CD14-positive monocyte (primary cell): ENCODE results near the gene C4B. TPM values are rescaled to one million over a fixed set of nuclear protein-coding genes. Genes with fewer than 3 reads are reported as not detected.

Source experiments
- DNase-seq, 3 donors: peaks; one replicate each; pipeline ENCODE4 v3.0.0-alpha.2; 2011 to 2022
- H2AFZ ChIP-seq: 2 replicates; pipeline ENCODE4 v1.6.0; 2012; ENCODE audit warnings: mild to moderate bottlenecking, low read depth, low read length, inconsistent platforms; ENCODE audit not compliant: insufficient read depth, poor library complexity, severe bottlenecking
- H3K27ac ChIP-seq, 2 donors: 1 replicate in 1 of 2; 2 replicates in 1 of 2; pipeline ENCODE4 v1.5.1; 2012 to 2013; ENCODE audit warnings: low read length in 2 of 2, control low read depth in 1 of 2, inconsistent platforms in 1 of 2, low read depth in 1 of 2, mild to moderate bottlenecking in 1 of 2
- H3K27me3 ChIP-seq, 2 donors: one replicate each; pipeline versions ENCODE4 v1.6.0 to v1.6.1; 2011 to 2013; ENCODE audit warnings: low read length in 2 of 2; ENCODE audit not compliant: control insufficient read depth in 2 of 2, insufficient read depth in 2 of 2
- H3K36me3 ChIP-seq, 2 donors: replicated peaks in 1 of 2; 1 replicate in 1 of 2; 2 replicates in 1 of 2; pipeline versions ENCODE4 v1.5.1 to v1.6.1; 2012 to 2013; ENCODE audit warnings: low read length in 2 of 2, control low read depth in 1 of 2, inconsistent platforms in 1 of 2, mild to moderate bottlenecking in 1 of 2; ENCODE audit not compliant: insufficient read depth in 2 of 2, control insufficient read depth in 1 of 2
- H3K4me1 ChIP-seq, 2 donors: 1 replicate in 1 of 2; 2 replicates in 1 of 2; pipeline versions ENCODE4 v1.5.1 to v1.6.1; 2012 to 2013; ENCODE audit warnings: low read length in 2 of 2, control low read depth in 1 of 2, inconsistent platforms in 1 of 2, mild to moderate bottlenecking in 1 of 2, moderate library complexity in 1 of 2; ENCODE audit not compliant: insufficient read depth in 2 of 2, control insufficient read depth in 1 of 2
- H3K4me2 ChIP-seq: replicated peaks from 2 replicates; pipeline ENCODE3; 2012; ENCODE audit warnings: low read length, moderate library complexity, mild to moderate bottlenecking; ENCODE audit not compliant: poor library complexity, severe bottlenecking; ENCODE audit errors: extremely low read depth
- H3K4me3 ChIP-seq, 3 experiments: fragments of 200-600 bp in 1 of 3; sonication (generic) in 1 of 3; replicated peaks in 1 of 3; 1 replicate in 2 of 3; 2 replicates in 1 of 3; pipeline ENCODE4 v1.5.1; 2011 to 2013; ENCODE audit warnings: low read length in 3 of 3, mild to moderate bottlenecking in 3 of 3, control low read depth in 2 of 3, low read depth in 2 of 3, inconsistent platforms in 1 of 3, moderate library complexity in 1 of 3
- H3K79me2 ChIP-seq: 2 replicates; pipeline ENCODE4 v1.6.0; 2012; ENCODE audit warnings: mild to moderate bottlenecking, control low read depth, inconsistent platforms, low read length, moderate library complexity; ENCODE audit not compliant: insufficient read depth
- H3K9ac ChIP-seq: 2 replicates; pipeline ENCODE4 v1.6.0; 2017; ENCODE audit warnings: low read length, mild to moderate bottlenecking; ENCODE audit not compliant: insufficient read depth, poor library complexity, severe bottlenecking
- H3K9me3 ChIP-seq, 2 donors: replicated peaks in 1 of 2; 1 replicate in 1 of 2; 2 replicates in 1 of 2; pipeline versions ENCODE4 v1.5.1 to v1.6.1; 2012 to 2013; ENCODE audit warnings: low read length in 2 of 2, control low read depth in 1 of 2; ENCODE audit not compliant: control insufficient read depth in 1 of 2, insufficient read depth in 1 of 2
- H4K20me1 ChIP-seq: 2 replicates; pipeline ENCODE4 v1.6.0; 2012; ENCODE audit warnings: mild to moderate bottlenecking, low read length, control low read depth, moderate library complexity; ENCODE audit not compliant: insufficient read depth
- H3K27ac Mint-ChIP-seq, 7 donors: one replicate each; pipeline ENCODE4 v1.8.0; 2020; ENCODE audit warnings: mild to moderate bottlenecking in 7 of 7, mixed read lengths in 7 of 7, moderate library complexity in 6 of 7, inconsistent platforms in 2 of 7
- H3K27me3 Mint-ChIP-seq, 3 donors: one replicate each; pipeline ENCODE4 v1.8.0; 2021 to 2022; ENCODE audit warnings: low read depth in 3 of 3, mild to moderate bottlenecking in 3 of 3, mixed read lengths in 3 of 3, moderate library complexity in 3 of 3, inconsistent platforms in 1 of 3
- H3K36me3 Mint-ChIP-seq, 2 donors: one replicate each; pipeline ENCODE4 v1.8.0; 2020; ENCODE audit warnings: mixed read lengths in 2 of 2, inconsistent platforms in 1 of 2, mild to moderate bottlenecking in 1 of 2
- H3K4me1 Mint-ChIP-seq: one replicate; pipeline ENCODE4 v1.8.0; 2020; ENCODE audit warnings: mild to moderate bottlenecking, mixed read lengths
- H3K4me3 Mint-ChIP-seq, 2 donors: one replicate each; pipeline ENCODE4 v1.8.0; 2020; ENCODE audit warnings: mild to moderate bottlenecking in 2 of 2, mixed read lengths in 2 of 2, moderate library complexity in 1 of 2
- H3K9me3 Mint-ChIP-seq, 7 donors: one replicate each; pipeline ENCODE4 v1.8.0; 2020 to 2022; ENCODE audit warnings: mixed read lengths in 7 of 7, mild to moderate bottlenecking in 6 of 7, moderate library complexity in 6 of 7, inconsistent platforms in 2 of 7
- whole genome bisulfite sequencing: methylation state at CpG from one replicate; pipeline ENCODE4 v1.1.5; 2013; ENCODE audit warnings: missing lambda C conversion rate; ENCODE audit not compliant: insufficient coverage; 5-methylcytosine and 5-hydroxymethylcytosine counted together
- intact Hi-C, 2 donors: fragments of 100-400 bp; cut with micrococcal nuclease; formaldehyde crosslinking; loops; one replicate each; pipeline versions ENCODE4 v1.15.0 to v1.15.1; 2023
- polyA plus RNA-seq, 3 donors: library from polyadenylated mRNA; depleted of rRNA in 1 of 3; unstranded in 2 of 3; stranded (reverse) in 1 of 3; fragments of 300-500 nt in 2 of 3; fragments of >200 nt in 1 of 3; fragmentation: Illumina TruSeq in 2 of 3; gene quantifications; 1 replicate in 2 of 3; 2 replicates in 1 of 3; pipeline ENCODE4 v1.2.3, GENCODE V29; 2012 to 2021
- small RNA-seq: library from RNA; depleted of rRNA; stranded (forward); fragments of <200 nt; gene quantifications from one replicate; pipeline ENCODE3, GENCODE V24; 2012; ENCODE audit warnings: low read depth; ENCODE audit not compliant: insufficient read length
- TF ChIP-seq, protein P1 (sequence below): fragments of 200-600 bp; IDR thresholded peaks from one replicate; pipeline ENCODE4 v1.8.0; 2022; ENCODE audit warnings: antibody characterized with exemption, mild to moderate bottlenecking

C4B gene
- polyA plus RNA-seq, 3 donors: 0.18 to 11.6 TPM; not detected in 1

DNA sequence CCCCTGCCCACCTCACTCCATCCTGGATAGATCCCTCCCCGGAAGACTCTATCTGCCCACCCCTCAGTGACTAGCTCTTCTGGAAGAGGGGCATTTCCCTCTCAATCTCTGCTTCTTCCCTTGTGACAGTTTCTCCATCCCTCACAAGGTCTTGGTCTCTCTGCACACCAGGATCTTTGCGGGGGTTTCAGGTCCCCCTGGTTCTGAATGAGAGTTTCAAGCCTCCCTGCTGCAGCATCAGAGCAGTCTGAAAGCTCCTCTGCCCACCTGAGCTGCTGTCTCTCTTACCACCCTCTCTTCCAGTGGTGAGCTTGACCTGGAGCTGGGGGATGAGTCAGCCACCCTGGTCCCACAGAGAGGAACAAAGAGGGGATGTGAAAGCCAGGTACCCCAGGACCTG lies 70.2 kb downstream of the C4B start:
- Histone ChIP-seq H4K20me1 (no peaks in the 10 kb centered on the region), H2AFZ (no peak overlapping the region), H3K79me2 (no peaks in the 10 kb centered on the region), H3K27ac (no peak overlapping the region), H3K27me3 (peaks cover 10 to 29% of the 10 kb centered on the region in 2 donors), H3K36me3 (no peaks in the 10 kb centered on the region), H3K9ac (no peak overlapping the region), H3K9me3 (no peaks in the 10 kb centered on the region), H3K4me1 (no peaks in the 10 kb centered on the region), H3K4me3 (no peak overlapping the region), H3K4me2 (no peak overlapping the region)
- intact Hi-C loops: no loop called here
- no peaks in the 10 kb centered on the region for H3K36me3 Mint-ChIP-seq
- peaks cover 0 to 3% (median 0%) of the 10 kb centered on the region in 7 donors for H3K9me3 Mint-ChIP-seq
- WGBS: 100% methylated on average over 1 of the region's 2 CpGs
- TF ChIP-seq, protein P1, sequence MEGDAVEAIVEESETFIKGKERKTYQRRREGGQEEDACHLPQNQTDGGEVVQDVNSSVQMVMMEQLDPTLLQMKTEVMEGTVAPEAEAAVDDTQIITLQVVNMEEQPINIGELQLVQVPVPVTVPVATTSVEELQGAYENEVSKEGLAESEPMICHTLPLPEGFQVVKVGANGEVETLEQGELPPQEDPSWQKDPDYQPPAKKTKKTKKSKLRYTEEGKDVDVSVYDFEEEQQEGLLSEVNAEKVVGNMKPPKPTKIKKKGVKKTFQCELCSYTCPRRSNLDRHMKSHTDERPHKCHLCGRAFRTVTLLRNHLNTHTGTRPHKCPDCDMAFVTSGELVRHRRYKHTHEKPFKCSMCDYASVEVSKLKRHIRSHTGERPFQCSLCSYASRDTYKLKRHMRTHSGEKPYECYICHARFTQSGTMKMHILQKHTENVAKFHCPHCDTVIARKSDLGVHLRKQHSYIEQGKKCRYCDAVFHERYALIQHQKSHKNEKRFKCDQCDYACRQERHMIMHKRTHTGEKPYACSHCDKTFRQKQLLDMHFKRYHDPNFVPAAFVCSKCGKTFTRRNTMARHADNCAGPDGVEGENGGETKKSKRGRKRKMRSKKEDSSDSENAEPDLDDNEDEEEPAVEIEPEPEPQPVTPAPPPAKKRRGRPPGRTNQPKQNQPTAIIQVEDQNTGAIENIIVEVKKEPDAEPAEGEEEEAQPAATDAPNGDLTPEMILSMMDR: no peak
- H3K27ac Mint-ChIP-seq: no peak overlapping the region
- no peaks in the 10 kb centered on the region for H3K4me1 Mint-ChIP-seq
- H3K27me3 Mint-ChIP-seq: peaks cover 29 to 69% (median 50%) of the 10 kb centered on the region in 3 donors
- DNase-seq: no peak
- H3K4me3 Mint-ChIP-seq: no peak overlapping the region

Small RNA genes lying within 50 kb of the gene (small RNA-seq; reads per million reads assigned to genes)
- not detected for gene RNA5SP206

Other genes with a start within 250 kb of the C4B start
- gene VWA7, start 237.5 kb upstream of the C4B start, polyA plus RNA-seq: under 1 TPM in 1 of 3 donors, not detected in 2; 0.57 TPM
- gene VARS1, start 219.0 kb upstream of the C4B start, polyA plus RNA-seq: 10 to 100 TPM; 22.2 to 28.9 (median 27.3) TPM
- 10 to 100 TPM; 26.0 to 41.0 (median 40.0) TPM for gene LSM2, start 207.8 kb upstream of the C4B start, polyA plus RNA-seq
- gene HSPA1L, start 199.5 kb upstream of the C4B start, polyA plus RNA-seq: under 1 TPM; 0.53 to 0.72 (median 0.55) TPM
- gene HSPA1A, start 199.3 kb upstream of the C4B start, polyA plus RNA-seq: 100 to 1,000 TPM; 144 to 215 (median 200) TPM
- gene HSPA1B, start 187.1 kb upstream of the C4B start, polyA plus RNA-seq: 10 to 100 TPM in 1 of 3 donors, 1 to 10 TPM in 2; 3.4 to 81.4 (median 4.8) TPM
- 10 to 100 TPM; 70.2 to 89.5 (median 81.8) TPM for gene NEU1, start 152.0 kb upstream of the C4B start, polyA plus RNA-seq
- under 1 TPM in 1 of 3 donors, not detected in 2; 0.09 TPM for gene SLC44A4, start 135.8 kb upstream of the C4B start, polyA plus RNA-seq
- 10 to 100 TPM in 2 of 3 donors, 1 to 10 TPM in 1; 9.9 to 52.8 (median 16.0) TPM for gene EHMT2, start 117.1 kb upstream of the C4B start, polyA plus RNA-seq
- gene ZBTB12, start 112.7 kb upstream of the C4B start, polyA plus RNA-seq: under 1 TPM in 1 of 3 donors, not detected in 2; 0.11 TPM
- 1 to 10 TPM; 5.4 to 7.2 (median 6.5) TPM for gene C2, start 87.1 kb upstream of the C4B start, polyA plus RNA-seq
- gene CFB, start 68.7 kb upstream of the C4B start, polyA plus RNA-seq: 1 to 10 TPM in 1 of 3 donors, under 1 TPM in 1, not detected in 1; 0.37 to 2.2 TPM
- gene NELFE, start 55.8 kb upstream of the C4B start, polyA plus RNA-seq: 10 to 100 TPM; 48.8 to 74.4 (median 61.4) TPM
- 10 to 100 TPM; 13.2 to 72.1 (median 13.2) TPM for gene SKIC2, start 55.6 kb upstream of the C4B start, polyA plus RNA-seq
- 10 to 100 TPM in 2 of 3 donors, 1 to 10 TPM in 1; 5.5 to 49.6 (median 10.4) TPM for gene DXO, start 42.7 kb upstream of the C4B start, polyA plus RNA-seq
- 10 to 100 TPM in 1 of 3 donors, not detected in 2; 12.6 TPM for gene C4A, start 32.7 kb upstream of the C4B start, polyA plus RNA-seq
- under 1 TPM in 1 of 3 donors, not detected in 2; 0.16 TPM for gene CYP21A2, start 23.6 kb downstream of the C4B start, polyA plus RNA-seq
- 1 to 10 TPM in 1 of 3 donors, not detected in 2; 1.2 TPM for gene TNXB, start 94.5 kb downstream of the C4B start, polyA plus RNA-seq
- 100 to 1,000 TPM in 1 of 3 donors, 10 to 100 TPM in 2; 15.7 to 147 (median 17.8) TPM for gene ATF6B, start 113.5 kb downstream of the C4B start, polyA plus RNA-seq
- gene FKBPL, start 115.5 kb downstream of the C4B start, polyA plus RNA-seq: 1 to 10 TPM; 1.2 to 2.4 (median 1.8) TPM
- gene PRRT1, start 137.1 kb downstream of the C4B start, polyA plus RNA-seq: not detected
- 1 to 10 TPM; 1.4 to 4.0 (median 1.8) TPM for gene PPT2, start 139.3 kb downstream of the C4B start, polyA plus RNA-seq
- 1 to 10 TPM in 1 of 3 donors, under 1 TPM in 1, not detected in 1; 0.22 to 1.8 TPM for gene EGFL8, start 149.8 kb downstream of the C4B start, polyA plus RNA-seq
- 10 to 100 TPM in 2 of 3 donors, 1 to 10 TPM in 1; 9.9 to 34.4 (median 11.3) TPM for gene AGPAT1, start 161.3 kb downstream of the C4B start, polyA plus RNA-seq
- 100 to 1,000 TPM in 1 of 3 donors, 10 to 100 TPM in 2; 62.2 to 108 (median 83.5) TPM for gene RNF5, start 163.6 kb downstream of the C4B start, polyA plus RNA-seq
- gene AGER, start 169.5 kb downstream of the C4B start, polyA plus RNA-seq: 10 to 100 TPM in 1 of 3 donors, under 1 TPM in 1, not detected in 1; 0.60 to 55.0 TPM
- gene PBX2, start 175.4 kb downstream of the C4B start, polyA plus RNA-seq: 100 to 1,000 TPM in 1 of 3 donors, 1 to 10 TPM in 2; 1.9 to 201 (median 4.0) TPM
- 100 to 1,000 TPM in 2 of 3 donors, 10 to 100 TPM in 1; 86.1 to 340 (median 101) TPM for gene GPSM3, start 177.8 kb downstream of the C4B start, polyA plus RNA-seq
- 1 to 10 TPM; 5.2 to 8.1 (median 6.1) TPM for gene NOTCH4, start 209.3 kb downstream of the C4B start, polyA plus RNA-seq